A673 (cell line): Measurements from ENCODE around the gene ATG7. TPM values are rescaled to one million over a fixed set of nuclear protein-coding genes. Genes with fewer than 3 reads are reported as not detected.

Experiments
- BruUV-seq: library from RNA; stranded (reverse); fragments of 400-500 nt; replicated peaks from 2 replicates; lab custom pipeline; 2021; lab: Mats Ljungman, UMichigan
- CTCF ChIA-PET: fragments of 300-600 bp; sonication (Branson Sonifier 250); formaldehyde crosslinking; loops from one replicate; lab custom pipeline; 2022; ENCODE audit warnings: antibody characterized with exemption; lab: Charles Lee
- POLR2A ChIA-PET: fragments of 300-600 bp; sonication (Branson Sonifier 250); formaldehyde crosslinking; loops from one replicate; lab custom pipeline; 2022; ENCODE audit warnings: antibody characterized with exemption; ENCODE audit not compliant: low non-redundant PET; lab: Charles Lee
- DNase-seq: peaks from one replicate; pipeline ENCODE4 v3.0.0-alpha.2; 2015; ENCODE audit warnings: low spot score
- H3K27ac ChIP-seq: fragments of 200-600 bp; sonication (generic); 2 replicates; pipeline ENCODE4 v1.5.1; 2016; ENCODE audit warnings: mixed run types, low read depth, mild to moderate bottlenecking, mixed read lengths, antibody characterized with exemption, low read length; ENCODE audit not compliant: poor library complexity, severe bottlenecking
- H3K27me3 ChIP-seq: fragments of 200-600 bp; sonication (generic); replicated peaks from 2 replicates; pipeline ENCODE4 v1.6.1; 2017; ENCODE audit warnings: mixed run types, low read depth, mild to moderate bottlenecking, mixed read lengths, antibody characterized with exemption, low read length; ENCODE audit not compliant: insufficient read depth, poor library complexity
- H3K36me3 ChIP-seq: fragments of 200-600 bp; sonication (generic); 2 replicates; pipeline ENCODE4 v1.6.1; 2016; ENCODE audit warnings: mixed run types, mild to moderate bottlenecking, mixed read lengths, antibody characterized with exemption, low read length; ENCODE audit not compliant: insufficient read depth, poor library complexity, severe bottlenecking
- H3K4me1 ChIP-seq: fragments of 200-600 bp; sonication (generic); 2 replicates; pipeline ENCODE4 v1.6.1; 2017; ENCODE audit warnings: mixed run types, mild to moderate bottlenecking, mixed read lengths, antibody characterized with exemption, low read length; ENCODE audit not compliant: insufficient read depth, poor library complexity, severe bottlenecking
- H3K4me3 ChIP-seq: fragments of 200-600 bp; sonication (generic); 2 replicates; pipeline ENCODE4 v1.5.1; 2016; ENCODE audit warnings: low read depth, mixed run types, mild to moderate bottlenecking, mixed read lengths, low read length; ENCODE audit not compliant: poor library complexity, severe bottlenecking
- H3K9me3 ChIP-seq: fragments of 200-600 bp; sonication (generic); 2 replicates; pipeline ENCODE4 v1.6.1; 2016; ENCODE audit warnings: mixed run types, low read depth, mild to moderate bottlenecking, mixed read lengths, antibody characterized with exemption, low read length; ENCODE audit not compliant: poor library complexity, severe bottlenecking
- CTCF ChIP-seq: fragments of 300-800, 200-600 bp; sonication (generic); conservative IDR thresholded peaks from 2 replicates; pipeline ENCODE4 v1.5.1; 2017; ENCODE audit warnings: low read depth, mild to moderate bottlenecking, antibody characterized with exemption, low read length, moderate library complexity, mixed read lengths
- EZH2 ChIP-seq: fragments of 200-600 bp; sonication (generic); IDR thresholded peaks from 2 replicates; pipeline ENCODE4 v1.6.1; 2017; ENCODE audit warnings: borderline replicate concordance, low read depth, mild to moderate bottlenecking, mixed read lengths, antibody characterized with exemption, low read length; ENCODE audit not compliant: poor library complexity, severe bottlenecking
- intact Hi-C: fragments of 100-400 bp; cut with micrococcal nuclease; formaldehyde crosslinking; loops from one replicate; pipeline ENCODE4 v1.10.0; 2022; ENCODE audit not compliant: unreplicated experiment
- total RNA-seq: library from RNA; stranded (reverse); gene quantifications from 2 replicates; pipeline ENCODE4 v1.2.3, GENCODE V29; 2021

Gene ATG7
- total RNA-seq, 1 experiment from 2014 or later, result 30.9 TPM

GRCh38 chr3:11539218-11539617, 267.0 kb downstream of the ATG7 start:
- Histone ChIP-seq H3K9me3 (no peaks in the 10 kb centered on the region), H3K27ac (no peak overlapping the region), H3K4me3 (no peak overlapping the region), H3K27me3 (no peaks in the 10 kb centered on the region), H3K4me1 (no peaks in the 10 kb centered on the region), H3K36me3 (no peaks in the 10 kb centered on the region)
- BruUV-seq, result no TSS peak
- DNase-seq, result no peak
- ChIA-PET CTCF (no interaction called here), POLR2A (no interaction called here)
- no peak for TF ChIP-seq CTCF
- TF ChIP-seq EZH2, result no peak
- intact Hi-C loops, result no loop called here

- Histone ChIP-seq H3K27ac (no peak overlapping the region), H3K27me3 (no peaks in the 10 kb centered on the region), H3K9me3 (no peaks in the 10 kb centered on the region), H3K4me1 (no peaks in the 10 kb centered on the region), H3K36me3 (no peaks in the 10 kb centered on the region), H3K4me3 (no peak overlapping the region)
- TF ChIP-seq EZH2 (no peak), CTCF (no peak)
- intact Hi-C loops, result no loop called here
- BruUV-seq, result no TSS peak
- CTCF ChIA-PET, result no interaction called here
- DNase-seq, result no peak
- POLR2A ChIA-PET, result no interaction called here
Observed at GRCh38 chr3:11539677-11540076, 267.5 kb downstream of the ATG7 start.

- intact Hi-C loops, result no loop called here
- Histone ChIP-seq H3K9me3 (no peaks in the 10 kb centered on the region), H3K27ac (no peak overlapping the region), H3K4me1 (no peaks in the 10 kb centered on the region), H3K36me3 (no peaks in the 10 kb centered on the region), H3K27me3 (no peaks in the 10 kb centered on the region), H3K4me3 (no peak overlapping the region)
- POLR2A ChIA-PET, result no interaction called here
- TF ChIP-seq EZH2, result no peak
- TF ChIP-seq CTCF, result no peak
- CTCF ChIA-PET, result no interaction called here
- BruUV-seq, result no TSS peak
- no peak for DNase-seq
Observed at GRCh38 chr3:11541321-11542303, 269.4 kb downstream of the ATG7 start.
